DMS79 treated with DMSO at 0.1 percent for 48 hours (cell line): ENCODE measurements around the gene SEMA4D.
"Not testable (repeated sequence)": the region's sequence is repeated elsewhere in the genome, so short reads cannot be mapped to it uniquely, and the experiment has no call there.

Experiments
- DNase-seq: peaks from one replicate; lab custom pipeline; 2025; lab: John Stamatoyannopoulos, UW

SEMA4D gene

GRCh38 chr9:89386206-89386605, 111.7 kb downstream of the SEMA4D start:
- no peak for DNase-seq

GRCh38 chr9:89384783-89385182, 113.1 kb downstream of the SEMA4D start:
- DNase-seq, result no peak

- DNase-seq, result no peak
Measured at GRCh38 chr9:89383721-89384300, 114.1 kb downstream of the SEMA4D start.

GRCh38 chr9:89383030-89383720, 114.7 kb downstream of the SEMA4D start:
- DNase-seq, result no peak

- no peak for DNase-seq
Measured at GRCh38 chr9:89382026-89382986, 115.6 kb downstream of the SEMA4D start.

- DNase-seq, result no peak
Measured at GRCh38 chr9:89381308-89381609, 116.7 kb downstream of the SEMA4D start.

- DNase-seq, result peak; percentile 63
Measured at GRCh38 chr9:89380437-89381307, 117.2 kb downstream of the SEMA4D start.

GRCh38 chr9:89379508-89380115, 118.3 kb downstream of the SEMA4D start:
- no peak for DNase-seq

- DNase-seq, result no peak
Measured at GRCh38 chr9:89379031-89379430, 118.9 kb downstream of the SEMA4D start.

- DNase-seq, result no peak
Measured at GRCh38 chr9:89378541-89378940, 119.4 kb downstream of the SEMA4D start.

GRCh38 chr9:89377411-89377810, 120.5 kb downstream of the SEMA4D start:
- no peak for DNase-seq

- no peak for DNase-seq
Measured at GRCh38 chr9:89376741-89377351, 121.1 kb downstream of the SEMA4D start.

GRCh38 chr9:89376286-89376685, 121.6 kb downstream of the SEMA4D start:
- DNase-seq, result no peak

- no peak for DNase-seq
Measured at GRCh38 chr9:89375191-89375760, 122.6 kb downstream of the SEMA4D start.

GRCh38 chr9:89374176-89374575, 123.7 kb downstream of the SEMA4D start:
- no peak for DNase-seq

GRCh38 chr9:89372979-89373378, 124.9 kb downstream of the SEMA4D start:
- no peak for DNase-seq

- no peak for DNase-seq
Measured at GRCh38 chr9:89372230-89372816, 125.6 kb downstream of the SEMA4D start.

- DNase-seq, result not testable (repeated sequence)
Measured at GRCh38 chr9:89371791-89372190, 126.1 kb downstream of the SEMA4D start.

GRCh38 chr9:89370593-89370992, 127.3 kb downstream of the SEMA4D start:
- no peak for DNase-seq

GRCh38 chr9:89368978-89369377, 128.9 kb downstream of the SEMA4D start:
- DNase-seq, result no peak
